OCI-LY7 (cell line): ENCODE data around the gene MED27.

Source experiments
- CTCF ChIP-seq: fragments of 200-600 bp; sonication (generic); conservative IDR thresholded peaks from 2 replicates; pipeline ENCODE4 v1.5.1; 2014; ENCODE audit warnings: mild to moderate bottlenecking, antibody characterized with exemption, low read length, moderate library complexity, mixed read lengths
- EZH2phosphoT487 ChIP-seq: fragments of 200-600 bp; sonication (generic); IDR thresholded peaks from 2 replicates; pipeline ENCODE4 v1.6.1; 2018; ENCODE audit warnings: low read depth, borderline replicate concordance, mild to moderate bottlenecking, mixed run types, antibody characterized with exemption, low read length, moderate library complexity, mixed read lengths

GRCh38 chr9:132005899-132006298, 73.8 kb downstream of the MED27 start:
- no peak for TF ChIP-seq CTCF
- no peak for TF ChIP-seq EZH2phosphoT487
